Ammon's horn (tissue), 1 donor: ENCODE data around the gene IBA57.

Experiments
- DNase-seq: peaks from one replicate; pipeline ENCODE4 v3.0.0-alpha.2; 2016; ENCODE audit warnings: low spot score

IBA57 gene

GRCh38 chr1:228165372-228166169 lies at the start of gene IBA57:
Gene IBA57, plus strand, starts transcription at chr1:228165804. Its CDS starts 13 bp downstream, at chr1:228165817.
- DNase-seq: peak; percentile 100

GRCh38 chr1:228117335-228117734 lies 48.3 kb upstream of the IBA57 start:
- no peak for DNase-seq

DNA sequence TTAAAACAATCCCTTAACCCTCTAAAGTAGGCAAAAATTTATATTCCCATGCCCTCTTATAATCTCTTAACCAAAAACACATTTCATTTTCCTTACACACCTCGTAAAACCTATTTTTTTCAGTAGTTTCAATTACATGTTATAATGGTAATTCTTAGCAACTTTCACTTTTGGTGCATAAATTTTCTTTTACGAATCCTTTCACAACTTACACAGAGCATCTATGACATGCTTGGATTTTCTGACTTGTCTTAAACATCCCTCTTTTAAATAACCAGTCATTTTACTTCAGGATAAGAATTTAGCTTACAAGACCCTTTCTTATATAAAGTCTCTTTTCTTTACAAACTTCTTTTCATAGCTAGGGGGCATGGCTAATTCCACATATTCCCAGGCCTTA lies 47.6 kb upstream of the IBA57 start:
- DNase-seq: no peak

- DNase-seq: no peak
Observed at GRCh38 chr1:228120351-228120750, 45.3 kb upstream of the IBA57 start.

DNA sequence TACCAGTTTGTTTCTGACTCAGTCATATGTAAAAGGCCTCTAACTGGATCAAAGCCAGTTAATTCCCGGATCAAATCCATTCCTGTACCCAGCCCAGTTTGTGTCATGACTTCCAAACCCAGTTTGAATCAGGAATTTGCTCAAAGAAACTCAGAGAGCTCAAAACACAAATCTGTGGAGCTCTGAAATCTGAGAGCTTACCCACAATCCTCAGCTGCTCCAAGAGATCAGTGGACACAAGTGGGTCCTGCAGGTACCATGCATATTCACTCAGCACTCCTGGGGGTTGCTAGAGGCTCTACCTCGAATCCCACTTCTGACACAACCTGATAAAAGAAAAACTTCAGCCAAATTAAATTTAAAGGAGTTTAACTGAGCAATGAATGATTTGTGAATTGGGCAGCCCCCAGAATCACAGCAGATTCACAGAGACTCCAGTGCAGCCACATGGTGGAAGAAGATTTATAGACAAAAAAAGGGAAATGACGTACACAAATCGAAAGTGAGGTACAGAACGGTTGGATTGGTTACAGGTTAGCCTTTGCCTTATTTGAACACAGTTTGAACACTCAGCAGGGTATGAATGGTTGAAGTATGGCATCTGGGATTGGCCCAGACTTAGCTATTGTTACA lies 44.6 kb upstream of the IBA57 start:
- DNase-seq: no peak

DNA sequence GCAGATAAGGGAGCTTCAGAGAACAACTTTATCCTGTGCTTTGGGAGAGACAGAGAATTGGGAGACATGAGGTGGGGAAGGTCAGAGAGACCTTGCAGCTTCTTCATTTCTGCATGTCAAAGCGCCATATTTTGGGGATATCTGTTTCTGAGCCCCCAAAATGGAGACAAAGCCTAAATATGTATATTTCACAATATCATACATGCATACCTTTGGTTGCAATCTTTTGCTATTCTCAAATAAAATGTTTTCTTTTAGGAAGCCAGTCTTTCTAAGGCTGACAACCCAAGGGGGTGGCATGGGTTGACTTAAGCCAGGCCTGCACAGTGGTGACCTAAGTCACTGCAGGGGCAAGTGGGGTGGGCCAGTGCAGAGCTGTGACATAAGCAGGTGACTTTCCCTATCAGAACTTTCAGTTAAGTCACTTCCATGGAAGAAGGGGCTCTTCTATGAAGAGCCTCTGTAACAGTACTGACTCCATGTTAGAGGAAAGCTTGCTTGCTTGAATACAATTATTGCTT lies 42.6 kb upstream of the IBA57 start:
- no peak for DNase-seq

GRCh38 chr1:228123505-228123904 lies 42.1 kb upstream of the IBA57 start:
- DNase-seq: no peak

DNA sequence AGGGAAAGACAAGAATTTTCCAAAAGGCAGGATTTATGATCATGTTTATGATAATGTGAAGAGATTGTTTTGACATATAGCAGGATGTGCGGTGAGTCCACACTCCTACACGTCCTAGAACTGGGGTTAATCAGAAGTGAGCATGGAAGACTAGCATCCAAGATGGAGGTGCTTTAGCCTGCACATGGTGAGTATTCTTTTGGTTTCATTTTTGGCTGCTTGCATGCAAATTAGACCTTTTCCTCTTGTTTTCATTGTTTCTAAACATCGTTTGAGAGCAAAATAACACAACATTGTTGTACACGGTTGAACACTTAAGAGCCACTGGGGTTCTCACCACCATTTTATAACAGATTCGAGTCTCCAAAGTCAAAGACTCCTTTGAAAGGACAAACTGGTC lies 40.4 kb upstream of the IBA57 start:
- no peak for DNase-seq

GRCh38 chr1:228131766-228132165 lies 33.8 kb upstream of the IBA57 start:
- DNase-seq: no peak

DNA sequence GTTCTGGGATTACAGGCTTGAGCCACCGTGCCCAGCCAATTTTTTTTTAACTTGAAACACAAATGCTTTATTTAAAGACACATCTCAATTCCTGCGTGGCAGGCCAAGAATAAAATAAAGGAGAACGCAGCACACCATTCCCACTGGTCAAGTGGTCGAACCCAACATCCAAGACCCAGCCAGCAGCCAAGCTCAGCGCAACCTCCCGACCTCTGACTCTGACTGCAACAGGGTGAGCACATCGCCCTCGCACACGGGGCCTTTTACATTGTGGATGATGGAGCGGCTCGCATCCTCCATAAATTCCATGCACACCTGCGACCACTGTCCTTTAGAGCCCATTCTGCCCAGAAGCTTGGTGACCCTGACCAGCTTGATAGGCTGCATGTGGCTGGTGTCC lies 31.0 kb upstream of the IBA57 start:
- no peak for DNase-seq

DNA sequence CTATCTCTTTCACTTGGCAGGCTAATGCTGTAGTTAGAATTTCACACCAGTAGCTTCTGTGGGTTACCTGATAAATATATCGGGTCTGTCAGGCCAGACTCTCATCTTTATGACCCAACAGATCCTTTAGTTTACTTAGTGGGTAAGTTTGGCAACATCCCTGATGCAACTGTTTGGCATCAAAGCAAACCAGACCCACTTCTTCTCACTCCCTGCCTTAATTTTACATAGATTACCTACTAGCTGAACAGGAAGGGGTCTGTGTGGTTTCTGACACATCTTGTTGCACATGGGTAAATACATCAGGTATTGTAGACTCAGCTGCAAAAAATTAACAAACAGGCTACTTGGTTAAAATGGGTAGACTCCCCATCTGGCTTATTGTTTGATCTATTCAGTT lies 28.7 kb upstream of the IBA57 start:
- DNase-seq: no peak

GRCh38 chr1:228139406-228139930 lies 26.1 kb upstream of the IBA57 start:
- DNase-seq: no peak

DNA sequence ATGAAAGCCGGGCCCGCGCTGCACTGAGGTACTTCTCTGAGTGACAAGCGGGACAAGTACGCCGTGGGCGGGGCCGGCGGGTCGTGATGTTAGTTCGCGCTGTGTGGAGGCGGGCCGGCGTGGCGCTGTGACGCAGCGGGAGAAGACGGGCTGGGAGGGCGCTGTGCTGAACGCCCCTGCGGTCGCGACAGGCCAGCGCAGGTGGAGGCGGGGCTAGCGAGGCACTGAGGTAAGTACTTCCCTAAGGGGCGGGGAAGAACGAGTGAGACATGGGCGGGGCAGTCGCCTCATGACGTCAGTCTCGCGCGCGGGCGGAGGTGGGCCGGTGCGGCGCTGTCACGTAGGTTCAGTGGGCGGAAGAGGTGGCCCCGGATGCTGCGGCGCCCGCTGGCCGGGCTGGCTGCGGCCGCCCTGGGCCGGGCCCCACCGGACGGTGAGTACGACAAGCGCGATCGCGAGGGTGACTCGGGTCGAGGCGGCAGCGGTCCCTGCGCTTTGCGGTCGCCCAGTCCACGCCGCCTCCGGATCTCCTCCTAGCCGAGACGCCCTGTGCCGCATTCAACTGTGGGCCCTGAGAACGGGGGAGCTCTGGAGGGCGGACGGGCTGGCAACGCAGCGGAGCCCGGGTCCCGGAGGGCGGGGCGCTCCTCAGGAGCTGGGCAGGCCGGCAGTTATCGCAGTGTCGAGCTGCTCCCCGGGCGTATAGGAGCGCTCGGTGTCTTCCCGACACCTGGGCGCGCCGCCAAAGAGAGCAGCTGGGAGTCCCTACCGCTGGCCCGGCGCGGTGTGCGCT lies 25.5 kb upstream of the IBA57 start, which contains the start of gene GUK1:
TSS of gene GUK1 (plus strand) at position 349 of the 793 bp plus-strand sequence. CDS start at position 373, 24 bp downstream.
- DNase-seq: peak; percentile 100

DNA sequence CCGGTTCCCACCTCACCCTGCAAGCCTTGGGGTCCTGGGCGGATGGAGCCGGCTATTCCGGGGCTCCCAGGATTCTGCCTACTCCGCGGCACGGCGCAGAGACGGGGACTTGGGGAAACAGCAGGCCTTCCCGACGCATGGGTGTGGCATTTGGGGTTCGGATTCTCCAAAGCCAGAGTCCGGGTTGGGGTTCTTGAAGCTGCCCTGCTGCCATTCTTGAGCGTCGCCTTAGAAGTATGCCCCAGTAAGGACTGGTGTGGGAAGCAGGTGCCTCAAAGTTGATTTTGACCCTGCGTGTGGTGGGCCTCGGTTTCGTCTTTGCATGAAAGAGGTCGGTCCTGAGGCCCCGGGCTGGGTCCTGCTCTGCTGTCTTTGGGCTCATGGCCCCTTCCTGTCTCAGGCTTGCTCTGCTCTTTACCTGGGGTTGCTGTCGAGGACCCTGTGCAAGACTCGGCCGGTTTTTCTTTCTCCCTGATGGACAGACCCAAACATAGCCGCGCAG lies 24.8 kb upstream of the IBA57 start:
- no peak for DNase-seq

GRCh38 chr1:228141226-228142044 lies 24.2 kb upstream of the IBA57 start:
- peak; percentile 37 for DNase-seq

DNA sequence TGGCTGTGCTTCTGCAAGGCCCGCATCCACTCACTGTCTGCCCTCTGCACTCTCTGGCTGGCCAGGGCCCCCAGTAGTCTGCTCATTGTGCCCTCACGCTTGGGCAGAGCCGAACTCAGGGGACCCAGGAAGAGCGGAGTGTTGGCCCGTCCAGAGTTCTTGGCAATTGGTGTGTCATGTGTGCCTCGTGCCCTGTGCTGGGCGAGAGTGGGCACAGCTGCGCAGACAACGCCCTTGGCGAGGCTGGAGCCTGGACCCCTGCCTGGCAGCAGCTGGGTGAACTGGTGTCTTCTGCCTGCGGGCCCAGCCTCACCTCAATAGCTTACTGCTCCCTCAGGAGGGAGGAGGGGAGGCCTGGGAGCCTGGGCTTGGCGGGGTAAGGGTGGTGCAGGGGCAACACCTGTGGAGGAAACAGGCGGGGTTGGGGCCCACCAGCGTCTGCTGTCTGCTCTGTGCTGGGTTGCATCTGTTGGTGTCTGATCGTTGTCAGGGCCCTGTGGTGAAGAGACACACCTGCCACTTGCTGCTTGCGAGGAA lies 23.4 kb upstream of the IBA57 start:
- DNase-seq: no peak

- DNase-seq: no peak
Observed at GRCh38 chr1:228142701-228143136, 22.9 kb upstream of the IBA57 start.

- DNase-seq: no peak
Observed at GRCh38 chr1:228143480-228144192, 22.0 kb upstream of the IBA57 start.

DNA sequence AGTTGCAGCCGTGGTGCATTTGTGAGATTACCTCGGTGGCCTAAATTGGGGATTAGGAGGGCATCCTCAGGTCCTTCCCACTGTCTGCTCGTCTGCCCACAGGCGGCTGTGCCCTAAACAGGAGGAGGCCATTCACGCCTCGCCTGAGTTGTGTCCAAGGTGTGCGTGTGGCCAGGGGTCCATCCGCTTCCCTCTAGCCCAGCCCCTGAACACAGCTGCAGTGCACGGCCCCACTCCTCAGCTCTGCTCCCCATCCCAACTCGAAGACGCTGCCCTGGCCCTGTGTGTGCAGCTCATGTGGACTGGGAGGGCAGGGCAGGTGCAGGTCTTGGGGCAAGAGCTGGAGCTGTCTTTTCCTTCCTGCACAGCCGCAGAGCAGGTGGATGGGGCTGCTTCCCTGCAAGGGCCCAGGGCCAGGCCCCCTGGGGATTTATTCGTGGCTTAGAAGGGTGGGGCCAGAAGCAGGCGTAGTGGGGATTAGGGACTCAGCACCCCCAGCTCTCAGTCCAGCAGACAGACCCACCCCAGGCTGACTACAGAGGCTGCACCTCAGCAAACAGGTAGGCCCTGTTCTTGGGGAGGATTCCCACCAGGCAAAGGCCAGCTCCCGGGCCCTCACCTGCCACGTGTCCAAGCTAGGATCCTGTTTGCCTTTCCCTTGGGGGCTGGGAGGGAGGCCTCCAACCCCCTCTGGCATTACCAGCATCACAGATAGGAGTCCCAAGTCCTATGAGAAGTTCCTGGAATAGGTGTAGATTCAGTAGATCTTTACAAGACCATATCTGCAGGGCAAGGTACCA lies 21.2 kb upstream of the IBA57 start:
- DNase-seq: no peak
